ENCODE measurements around the gene GNL2. TPM values are rescaled to one million over a fixed set of nuclear protein-coding genes. Genes with fewer than 3 reads are reported as not detected.

GNL2 gene
- total RNA-seq, 2 donors from 2014 or later, result 15.4 to 22.2 TPM

- no peaks in the 10 kb centered on the region for H3K27me3 ChIP-seq
- no peak for TF ChIP-seq CTCF (IDR thresholded peaks at IDR 0.05)
- H3K4me1 ChIP-seq, result no peaks in the 10 kb centered on the region
- no peak for DNase-seq (ENCODE audit: low spot score)
- H3K4me3 ChIP-seq, result no peak overlapping the region
- no peaks in the 10 kb centered on the region for H3K36me3 ChIP-seq
- no peak overlapping the region for H3K27ac ChIP-seq
- H3K9me3 ChIP-seq, result no peaks in the 10 kb centered on the region
Observed at GRCh38 chr1:37605806-37606474, 10.2 kb upstream of the GNL2 start.

GRCh38 chr1:37605061-37605650 lies 9.4 kb upstream of the GNL2 start:
- Histone ChIP-seq H3K27me3 (no peaks in the 10 kb centered on the region), H3K4me1 (no peaks in the 10 kb centered on the region), H3K4me3 (no peak overlapping the region), H3K9me3 (no peaks in the 10 kb centered on the region), H3K27ac (no peak overlapping the region), H3K36me3 (no peaks in the 10 kb centered on the region)
- no peak for TF ChIP-seq CTCF (IDR thresholded peaks at IDR 0.05)
- DNase-seq (ENCODE audit: low spot score), result no peak

GRCh38 chr1:37602750-37603694 lies 7.3 kb upstream of the GNL2 start:
- Histone ChIP-seq H3K27me3 (no peaks in the 10 kb centered on the region), H3K9me3 (no peaks in the 10 kb centered on the region), H3K4me1 (no peaks in the 10 kb centered on the region), H3K36me3 (no peaks in the 10 kb centered on the region), H3K4me3 (no peak overlapping the region), H3K27ac (no peak overlapping the region)
- DNase-seq (ENCODE audit: low spot score), result no peak
- peak in 1 of 2 donors; percentile 61 for TF ChIP-seq CTCF (IDR thresholded peaks at IDR 0.05)

- no peak overlapping the region for H3K4me3 ChIP-seq
- no peak for TF ChIP-seq CTCF (IDR thresholded peaks at IDR 0.05)
- DNase-seq (ENCODE audit: low spot score), result no peak
- H3K27me3 ChIP-seq, result no peaks in the 10 kb centered on the region
- no peak overlapping the region for H3K27ac ChIP-seq
- H3K4me1 ChIP-seq, result no peaks in the 10 kb centered on the region
- H3K36me3 ChIP-seq, result no peaks in the 10 kb centered on the region
- H3K9me3 ChIP-seq, result no peaks in the 10 kb centered on the region
Observed at GRCh38 chr1:37601441-37601840, 5.7 kb upstream of the GNL2 start.

- Histone ChIP-seq H3K27me3 (no peaks in the 10 kb centered on the region), H3K4me1 (peaks cover 0 to 7% of the 10 kb centered on the region in 2 donors), H3K4me3 (no peak overlapping the region), H3K9me3 (no peaks in the 10 kb centered on the region), H3K27ac (no peak overlapping the region), H3K36me3 (no peaks in the 10 kb centered on the region)
- no peak for DNase-seq (ENCODE audit: low spot score)
- TF ChIP-seq CTCF (IDR thresholded peaks at IDR 0.05), result no peak
Observed at GRCh38 chr1:37599940-37600339, 4.2 kb upstream of the GNL2 start.

Measured in right atrium auricular region (tissue), 2 donors.